Measurements from ENCODE around the gene PLXNA4.
"Not testable (repeated sequence)": the region's sequence is repeated elsewhere in the genome, so short reads cannot be mapped to it uniquely, and the experiment has no call there.

The PLXNA4 gene

DNA sequence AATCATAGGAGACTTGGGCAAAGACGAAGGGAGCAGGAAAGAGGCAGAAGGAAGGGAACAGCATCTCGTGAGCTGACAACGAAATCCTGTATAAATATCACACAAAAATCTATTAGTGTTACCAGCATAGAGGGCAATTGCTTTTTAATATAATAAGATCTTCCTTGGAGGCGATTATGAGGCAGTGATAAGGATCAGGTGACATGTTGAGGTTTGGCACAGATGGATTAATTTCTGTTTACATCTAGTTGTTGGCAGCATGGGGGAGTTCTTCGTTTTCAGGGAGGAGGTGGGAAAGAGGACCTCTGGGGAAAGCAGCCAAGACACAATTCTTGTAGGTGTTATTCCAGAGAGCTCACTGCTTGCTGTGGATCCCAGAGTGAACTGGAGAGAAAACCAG, 163.8 kb downstream of the PLXNA4 start:
- no peak for DNase-seq

DNA sequence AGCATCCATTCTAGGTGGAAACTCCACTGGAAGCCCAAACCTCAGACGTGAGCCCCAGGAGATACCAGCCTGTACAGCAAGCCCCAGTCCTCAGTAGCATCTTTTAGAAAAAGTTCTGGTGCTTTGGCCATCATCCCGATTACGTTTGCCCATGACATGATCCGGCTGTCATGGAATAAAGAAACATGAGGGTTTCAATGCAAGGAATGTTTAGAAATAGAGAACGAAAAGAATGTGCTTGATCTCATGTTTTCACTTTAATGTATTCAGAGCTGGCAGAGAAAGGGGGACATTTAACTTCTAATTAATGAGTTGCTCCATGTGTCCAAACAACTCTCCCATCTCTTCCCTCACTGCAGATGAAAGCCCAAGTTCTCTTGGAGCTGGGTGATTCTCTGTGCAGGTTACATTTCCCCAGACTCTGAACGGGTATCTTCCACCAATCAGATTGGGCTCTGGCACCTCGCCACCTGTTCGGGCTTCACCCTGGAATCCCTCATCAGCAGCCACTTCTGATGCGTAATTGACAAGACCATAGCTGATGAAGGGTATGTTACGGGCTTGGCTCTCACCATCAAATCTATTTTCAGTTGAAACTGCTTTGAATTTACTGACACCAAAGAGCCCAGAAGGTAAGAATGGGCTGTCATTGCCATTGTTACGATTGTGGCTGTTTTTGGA, 165.3 kb downstream of the PLXNA4 start:
- DNase-seq: no peak

DNA sequence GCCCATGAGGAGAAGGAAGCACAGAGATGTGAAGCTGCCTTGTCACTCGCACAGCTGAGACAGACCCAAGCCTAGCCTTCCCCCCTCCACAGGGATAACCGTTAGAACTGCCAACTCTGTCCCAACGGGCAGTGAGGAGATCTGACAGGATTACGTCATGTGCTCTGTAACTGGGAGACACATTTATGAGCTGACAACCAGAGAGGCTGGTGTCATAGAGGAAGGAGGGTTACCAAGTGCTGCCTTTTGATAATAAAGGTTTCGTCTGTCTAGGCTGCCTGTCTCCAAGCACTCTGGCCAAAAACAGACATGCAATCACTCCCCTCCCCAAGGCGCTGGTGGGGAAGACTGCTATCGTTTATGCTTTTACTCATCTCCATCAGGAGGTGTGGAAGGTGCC, 165.9 kb downstream of the PLXNA4 start:
- DNase-seq: no peak

DNA sequence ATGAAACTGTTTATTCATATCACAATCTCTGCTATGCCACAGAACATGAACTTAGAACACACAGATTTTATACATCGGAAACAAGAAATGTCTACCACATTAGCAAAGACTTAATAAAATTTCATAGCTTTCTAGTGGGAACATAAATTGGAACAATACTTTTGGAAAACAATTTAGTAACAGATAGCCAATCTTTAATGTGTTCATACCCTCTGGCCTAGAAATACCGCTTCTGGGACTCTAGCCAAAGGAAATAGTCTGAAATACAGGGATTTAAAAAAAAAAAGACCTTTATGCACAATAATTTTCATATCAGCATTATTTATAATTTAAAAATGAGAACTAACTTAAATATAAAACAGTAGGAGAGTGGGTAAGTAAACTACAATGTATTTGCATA, 168.5 kb downstream of the PLXNA4 start:
- DNase-seq: no peak

DNA sequence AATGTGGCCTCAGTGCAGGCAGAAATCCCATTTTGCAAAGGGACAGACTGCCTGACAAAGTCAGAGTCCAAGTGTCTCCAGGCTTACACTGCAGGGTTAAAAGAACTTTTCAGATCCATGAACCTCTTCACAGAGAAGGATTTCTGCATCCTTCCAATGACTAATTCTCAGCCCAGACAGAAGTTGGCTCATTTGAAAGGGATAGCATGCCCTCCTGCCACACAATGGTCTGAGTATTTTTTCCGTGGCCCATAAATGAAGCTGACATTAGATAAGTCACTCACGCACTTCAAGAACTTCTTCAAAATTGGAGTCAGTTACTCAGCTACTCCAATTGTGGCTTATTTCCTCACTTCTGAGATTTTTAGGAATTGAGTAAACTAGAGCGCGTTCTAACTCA, 170.2 kb downstream of the PLXNA4 start:
- no peak for DNase-seq

DNA sequence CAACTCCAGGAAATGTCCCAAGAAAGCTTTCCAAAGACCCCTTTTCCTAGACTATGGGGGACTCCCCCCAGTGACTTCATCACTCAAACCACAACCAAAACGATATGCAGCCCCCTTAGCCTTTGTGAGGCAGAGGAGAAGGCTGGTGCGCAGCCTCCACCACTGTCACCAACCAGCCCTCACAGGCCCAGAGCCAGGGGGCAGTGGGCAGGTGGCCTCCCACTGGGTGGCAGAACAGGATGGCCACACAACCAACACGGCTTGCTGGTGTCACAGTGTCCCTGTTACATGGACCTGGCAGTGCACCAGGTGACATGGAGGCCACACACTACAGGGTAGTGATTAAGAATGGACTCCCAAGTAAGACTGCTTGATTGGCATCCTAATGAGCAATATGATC, 172.0 kb downstream of the PLXNA4 start:
- no peak for DNase-seq

DNA sequence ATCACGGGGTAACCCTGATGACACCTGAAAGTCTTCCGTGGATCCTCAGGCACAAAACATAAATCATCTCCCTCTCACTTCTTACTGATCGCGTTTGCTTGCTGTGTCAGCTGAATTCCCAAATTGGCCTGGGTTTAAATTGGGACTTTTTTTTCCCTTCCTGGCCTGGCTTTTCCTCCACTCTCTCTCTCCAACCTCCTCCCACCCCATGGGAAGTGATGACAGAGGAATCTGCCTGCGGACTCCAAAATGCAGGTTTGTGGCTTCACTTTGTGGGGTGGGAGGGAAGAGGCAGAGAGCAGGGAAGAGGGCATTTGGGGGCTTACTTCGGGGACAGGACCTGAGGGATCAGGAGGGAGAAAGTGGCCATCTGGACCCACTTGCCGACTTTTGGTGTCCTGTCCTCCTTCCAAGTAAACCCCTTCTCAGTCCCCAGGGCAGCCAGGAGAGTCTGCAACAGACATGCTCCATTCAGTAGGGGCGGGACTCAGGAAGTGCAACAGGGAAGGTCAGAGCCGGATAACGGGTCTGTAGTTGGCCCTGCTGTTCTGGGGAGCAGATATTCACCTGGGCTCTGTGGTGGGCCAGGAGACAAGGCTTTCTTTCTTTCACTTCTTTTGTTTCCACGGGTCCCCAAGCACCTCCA, 172.7 kb downstream of the PLXNA4 start:
- DNase-seq: no peak

DNA sequence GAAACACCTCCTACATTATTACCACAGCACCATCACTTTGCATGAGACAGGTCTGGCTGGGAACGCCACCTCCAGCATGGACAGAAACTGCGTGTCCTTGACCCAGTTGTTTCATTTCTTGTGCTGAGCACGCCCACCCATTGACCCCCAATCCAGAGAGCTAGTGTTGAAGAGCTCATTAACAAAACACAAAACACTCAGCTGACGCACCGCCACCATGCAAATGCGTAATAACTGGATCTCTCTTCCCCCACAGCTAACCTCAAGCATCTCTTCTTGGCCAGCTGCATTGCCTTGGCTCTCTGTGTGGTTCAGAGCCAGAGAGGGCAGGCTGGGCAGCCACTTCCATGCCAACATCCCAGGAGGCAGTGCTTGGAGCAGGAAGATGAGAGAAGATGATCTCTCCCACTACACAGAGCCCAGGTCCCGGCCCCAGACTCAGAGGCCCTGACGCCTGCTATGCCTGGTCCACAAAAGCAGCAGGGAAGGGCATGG, 173.5 kb downstream of the PLXNA4 start:
- no peak for DNase-seq

DNA sequence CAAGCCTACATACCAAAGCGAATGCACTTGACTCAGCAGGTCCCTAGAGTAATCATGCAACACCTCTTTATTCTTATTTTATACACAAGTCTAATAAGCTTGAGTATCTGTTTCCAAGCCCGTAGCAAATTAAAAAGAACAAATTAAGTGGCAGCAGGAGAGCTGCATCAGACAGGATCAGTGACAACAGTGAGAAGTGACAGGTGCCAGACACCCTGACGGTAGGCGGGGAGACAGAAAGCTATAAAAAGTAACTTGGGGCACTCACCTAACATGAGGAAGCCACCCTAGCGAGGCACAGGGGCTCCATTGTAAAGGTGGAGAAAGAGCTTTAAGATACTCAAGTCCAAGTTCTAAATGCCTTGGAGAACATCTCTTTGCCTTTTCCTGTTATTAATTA, 174.2 kb downstream of the PLXNA4 start:
- no peak for DNase-seq

DNA sequence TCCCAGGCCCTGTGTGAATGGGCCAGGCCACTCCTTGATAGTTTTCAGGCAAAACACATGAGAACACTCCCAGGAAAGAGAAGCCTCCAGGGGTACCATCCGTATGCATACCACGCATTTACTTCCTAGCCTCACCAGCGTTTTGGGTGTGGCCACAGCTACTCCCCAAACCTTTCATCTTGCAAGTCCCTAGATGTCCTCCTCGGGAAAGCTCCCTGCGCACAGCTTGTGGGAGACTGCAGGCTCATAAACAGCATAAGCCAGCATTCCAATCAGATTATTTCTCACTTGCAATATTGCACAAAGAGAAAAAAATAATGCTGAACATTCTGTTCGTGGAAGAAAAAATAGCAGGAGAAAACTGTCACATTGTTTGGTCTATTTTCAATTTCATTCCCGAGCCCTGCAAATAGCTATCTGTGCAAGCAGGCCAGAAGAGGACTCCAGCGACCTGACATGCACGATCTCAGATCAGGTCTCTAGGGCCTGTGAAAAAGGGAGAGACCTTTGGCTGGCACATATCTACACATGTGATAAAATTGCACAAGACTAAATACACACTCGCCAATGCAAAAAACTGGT, 175.6 kb downstream of the PLXNA4 start:
- no peak for DNase-seq

DNA sequence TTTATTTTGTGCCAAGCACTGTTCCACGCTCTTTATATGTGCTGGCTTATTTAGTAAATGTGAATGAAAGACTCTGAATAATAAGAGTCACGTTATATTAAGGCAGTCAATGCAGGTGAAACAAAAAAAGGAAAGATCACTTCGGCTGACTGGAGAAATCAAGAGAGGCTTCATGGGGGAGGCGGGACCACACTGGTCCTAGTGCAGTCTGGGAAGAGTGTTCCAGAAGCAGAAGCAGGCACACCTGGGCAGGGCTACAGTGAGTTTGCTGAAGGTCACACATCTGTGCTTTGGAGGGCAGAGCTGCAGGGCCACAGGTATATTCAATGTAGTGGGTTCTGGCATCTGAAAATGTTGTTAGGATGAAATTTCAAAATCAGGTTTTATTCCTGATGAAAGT, 176.9 kb downstream of the PLXNA4 start:
- no peak for DNase-seq

DNA sequence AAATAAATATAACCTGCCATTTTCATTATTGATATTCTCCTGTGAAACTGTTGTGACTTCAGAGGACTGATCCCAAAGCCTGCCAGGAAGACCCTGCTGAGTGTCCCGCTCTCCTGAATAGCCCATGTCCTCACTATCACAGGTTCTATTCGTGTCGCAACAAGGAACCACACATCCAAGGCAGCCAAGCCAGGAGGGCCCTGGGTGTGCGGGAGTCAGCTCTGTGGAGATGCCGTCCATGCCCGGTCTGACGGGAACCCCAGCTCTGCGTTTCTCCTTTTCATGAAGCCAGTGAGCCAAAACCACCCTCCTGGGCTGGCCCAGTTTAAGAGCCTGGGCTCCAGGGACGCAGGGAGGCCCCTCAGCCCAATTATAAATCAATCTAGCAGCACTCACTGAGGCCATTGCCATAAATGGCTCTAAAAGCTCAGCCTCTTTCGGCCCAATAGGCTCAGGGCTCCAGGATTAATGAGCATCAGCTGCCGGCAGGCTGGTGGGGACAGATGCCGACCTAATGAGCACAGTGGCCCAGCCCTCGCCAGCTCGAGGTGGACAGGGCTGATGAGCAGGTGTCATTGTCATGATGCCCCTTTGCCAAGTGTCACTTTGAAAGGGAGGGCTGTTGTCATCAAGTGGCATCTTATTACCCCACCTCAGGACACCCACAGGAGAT, 177.9 kb downstream of the PLXNA4 start:
- no peak for DNase-seq

DNA sequence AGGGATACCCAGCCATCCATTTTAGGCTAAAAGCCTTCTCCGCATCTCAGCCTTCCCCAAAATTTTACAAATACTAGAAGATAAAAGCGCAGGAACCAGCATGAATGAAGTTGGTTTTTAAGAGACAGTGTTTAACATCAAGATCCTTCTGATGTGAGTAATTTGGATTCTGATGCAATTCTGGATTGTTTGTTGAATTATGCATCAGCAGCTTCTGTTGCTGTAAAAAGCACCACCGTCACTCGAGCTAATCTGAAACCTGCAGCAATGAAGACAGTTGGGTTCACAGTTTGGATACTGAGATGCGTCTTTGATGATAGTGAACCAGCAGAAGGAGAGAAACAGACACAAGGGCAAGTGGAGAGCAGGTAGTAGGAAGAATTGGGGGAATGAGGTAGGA, 179.2 kb downstream of the PLXNA4 start:
- peak; percentile 7 for DNase-seq

DNA sequence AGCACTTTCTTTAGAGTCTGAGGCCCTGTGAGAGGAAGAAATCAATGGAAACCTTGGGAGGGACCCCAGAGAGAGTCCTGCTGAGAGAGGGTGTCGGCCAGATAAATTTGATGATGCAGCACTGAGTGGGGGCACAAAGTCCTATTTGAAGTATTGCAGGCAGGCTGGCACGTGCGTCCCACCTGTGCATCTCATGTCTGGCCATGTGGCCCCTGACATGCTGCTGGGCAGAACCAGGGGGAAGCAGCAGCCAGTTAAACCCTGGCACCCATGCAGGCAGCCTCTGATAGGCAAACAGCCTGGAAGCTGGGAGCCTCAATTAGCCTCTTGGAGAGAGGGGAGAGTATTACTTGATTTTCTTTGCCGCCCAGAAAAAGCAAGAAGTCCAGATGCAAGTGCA, 180.9 kb downstream of the PLXNA4 start:
- DNase-seq: no peak

DNA sequence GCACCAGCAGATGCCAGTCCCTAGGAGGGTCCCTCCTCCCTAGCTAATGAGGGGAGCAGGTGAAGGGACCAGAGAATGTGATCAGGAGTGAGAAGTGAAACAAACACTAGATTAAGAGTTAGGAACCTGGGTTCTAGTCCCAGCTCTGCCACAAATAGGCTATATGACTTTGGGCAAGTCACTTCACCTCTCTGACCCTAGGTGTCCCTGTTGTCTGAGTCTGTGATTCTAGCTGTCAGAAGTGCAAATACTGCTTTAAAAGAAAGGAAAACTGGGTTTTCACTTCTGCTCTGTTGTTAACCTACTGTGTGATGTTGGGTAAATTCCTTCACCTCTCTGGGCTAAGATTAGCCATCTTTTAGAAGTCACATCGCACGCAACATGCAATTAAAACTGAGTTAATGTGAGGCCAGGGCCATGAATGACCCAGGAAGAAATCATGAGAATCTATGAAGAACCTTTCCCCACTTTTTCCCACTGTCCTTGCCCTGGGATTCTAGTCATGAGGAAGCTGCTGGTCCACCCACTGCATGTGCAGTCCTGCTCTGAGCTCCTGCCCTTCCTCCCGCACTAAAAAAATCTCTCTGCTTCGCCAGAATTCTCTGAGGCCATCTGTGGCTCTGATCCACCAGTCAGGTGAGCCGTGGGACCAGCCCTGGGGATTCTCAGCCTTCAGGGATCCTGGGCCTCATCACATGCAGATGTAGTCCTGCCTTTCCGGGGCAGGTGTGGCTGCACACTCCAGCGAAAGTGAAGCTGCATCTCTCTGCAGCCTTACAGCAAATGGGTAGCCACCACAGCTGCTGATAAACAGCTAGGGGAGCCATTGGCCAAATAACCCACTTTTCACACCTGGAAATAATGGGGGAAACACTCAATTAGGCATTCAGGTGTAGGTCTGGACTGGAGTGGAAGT, 181.7 kb downstream of the PLXNA4 start:
- peak; percentile 19 for DNase-seq

DNA sequence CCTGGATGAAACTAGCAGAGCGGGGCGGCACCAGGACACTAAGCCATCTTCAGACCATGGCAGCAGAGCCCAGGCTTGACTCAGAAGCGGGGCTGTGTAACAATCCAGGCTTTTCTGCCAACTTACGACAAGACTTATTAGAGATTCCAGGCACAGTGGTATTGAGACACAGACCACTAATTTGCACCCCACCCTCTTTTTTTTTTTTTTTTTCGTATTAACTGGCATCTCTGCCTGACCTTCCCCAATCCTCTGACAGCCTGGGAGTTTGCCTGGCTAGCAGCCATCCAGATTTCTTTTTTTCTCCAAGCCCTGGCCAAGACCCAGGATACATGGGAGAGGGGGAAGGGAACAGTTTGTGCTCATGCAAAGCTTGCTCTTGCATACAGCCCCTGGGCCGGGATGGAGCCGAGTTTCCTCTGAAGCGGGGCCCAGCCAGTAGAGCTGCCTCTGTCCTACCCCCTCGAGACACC, 182.4 kb downstream of the PLXNA4 start:
- DNase-seq: no peak

DNA sequence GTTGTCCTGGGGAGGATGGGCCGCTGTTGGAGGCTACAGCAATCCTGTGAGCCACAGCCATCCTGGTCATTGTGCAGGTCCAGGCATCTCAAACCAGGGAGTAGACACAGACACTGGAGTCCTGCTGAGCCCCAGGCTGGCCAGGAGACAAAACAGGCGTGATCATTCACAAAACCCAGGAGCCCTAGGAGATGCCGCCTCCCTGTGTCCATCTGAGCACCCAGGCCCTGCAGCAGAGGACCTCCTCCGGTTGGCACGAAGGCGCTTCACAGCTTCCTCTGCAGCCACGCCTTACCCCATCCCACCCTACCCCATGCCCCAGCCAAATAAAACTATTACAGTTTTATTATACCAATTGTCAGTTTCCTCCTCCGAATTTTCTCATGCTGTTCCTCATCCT, 183.6 kb downstream of the PLXNA4 start:
- DNase-seq: no peak

DNA sequence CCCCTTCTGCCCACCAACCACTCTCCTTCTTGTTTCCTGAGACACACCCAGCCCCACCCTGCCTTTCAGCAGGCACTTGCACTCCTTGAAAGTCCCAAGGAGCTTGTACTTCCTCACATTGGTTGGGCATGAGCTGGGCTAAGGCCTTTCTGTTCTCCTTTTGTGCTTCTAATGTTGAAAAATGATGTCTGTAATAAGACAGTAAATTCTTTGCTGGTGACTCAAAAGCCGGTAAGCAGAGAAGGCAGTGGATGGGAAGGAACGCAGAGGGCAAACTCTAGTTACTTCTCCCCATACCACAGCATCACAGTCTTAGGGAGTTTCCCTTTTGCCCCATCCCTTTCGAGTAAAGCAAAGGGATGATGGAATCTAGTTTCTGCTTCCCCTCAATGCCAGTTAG, 185.6 kb downstream of the PLXNA4 start:
- peak; percentile 83 for DNase-seq

DNA sequence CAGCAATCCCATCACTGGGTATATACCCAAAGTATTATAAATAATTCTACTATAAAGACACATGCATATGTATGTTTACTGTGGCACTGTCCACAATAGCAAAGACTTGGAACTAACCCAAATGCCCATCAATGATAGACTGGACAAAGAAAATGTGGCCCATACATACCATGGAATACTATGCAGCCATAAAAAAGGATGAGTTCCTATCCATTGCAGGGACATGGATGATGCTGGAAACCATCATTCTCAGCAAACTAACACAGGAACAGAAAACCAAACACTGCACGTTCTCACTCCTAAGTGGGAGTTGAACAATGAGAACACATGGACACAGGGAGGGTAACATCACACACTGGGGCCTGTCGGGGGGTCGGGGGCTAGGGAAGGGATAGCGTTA, 186.2 kb downstream of the PLXNA4 start:
- not testable (repeated sequence) for DNase-seq

DNA sequence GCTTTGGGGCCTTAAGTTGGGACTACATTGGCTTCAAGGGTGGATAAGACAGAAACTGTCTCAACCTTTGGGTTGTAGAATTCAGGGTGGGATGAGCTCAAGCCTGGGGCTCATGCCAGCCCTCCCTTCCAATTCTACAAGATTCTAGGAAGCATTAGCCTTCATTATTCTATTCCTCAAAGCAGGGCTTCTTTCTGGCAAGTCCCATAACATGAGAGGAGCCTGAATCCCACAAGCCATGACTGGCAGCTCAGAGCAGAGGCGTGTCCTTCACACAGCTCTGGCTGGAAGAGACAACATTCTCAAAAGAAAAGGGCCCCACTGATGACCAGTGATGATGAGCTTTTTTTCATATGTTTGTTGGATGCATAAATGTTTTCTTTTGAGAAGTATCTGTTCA, 187.6 kb downstream of the PLXNA4 start:
- no peak for DNase-seq

DNA sequence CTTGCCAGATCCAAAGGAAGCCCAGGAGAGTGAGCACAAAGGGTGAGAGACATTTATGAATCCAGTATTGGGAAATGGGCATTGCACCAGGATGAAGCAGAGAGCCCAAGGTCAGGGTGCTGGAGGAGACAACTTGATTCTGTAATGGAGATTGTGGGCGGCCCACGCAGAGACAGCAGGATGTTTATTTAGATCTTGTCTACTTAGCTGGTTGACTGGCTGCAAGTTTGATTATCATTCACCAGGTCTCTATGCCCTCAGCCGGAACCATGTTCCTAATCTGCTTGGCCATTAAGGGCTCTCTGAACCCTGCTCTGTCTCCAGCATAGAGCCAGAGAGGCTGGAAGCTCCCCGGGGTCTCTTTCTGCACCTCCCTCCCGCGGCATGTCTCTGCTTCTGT, 188.7 kb downstream of the PLXNA4 start:
- no peak for DNase-seq

DNA sequence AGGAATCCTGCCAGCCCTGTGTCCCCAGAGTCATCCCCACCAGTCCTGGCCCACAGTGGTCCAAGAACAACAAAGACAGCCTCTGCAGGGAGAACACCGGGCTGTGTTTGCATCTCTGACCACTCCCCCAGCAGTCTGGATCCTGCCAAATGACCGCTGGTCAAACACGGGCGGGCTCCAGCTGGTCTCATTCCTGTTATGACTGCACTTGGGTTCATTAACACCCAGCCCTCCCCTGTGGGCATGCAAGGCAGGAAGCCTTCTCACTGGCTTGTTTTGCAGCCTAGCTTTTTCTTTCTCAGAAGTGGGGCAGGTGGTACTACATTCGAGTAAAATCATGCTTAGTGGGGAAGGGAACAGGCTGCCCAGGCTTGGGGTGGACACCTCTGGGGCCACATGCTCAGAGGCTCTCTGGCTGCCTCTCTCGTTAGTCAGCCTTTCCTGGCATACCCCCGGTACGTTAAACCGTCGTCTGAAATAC, 190.0 kb downstream of the PLXNA4 start:
- DNase-seq: no peak

DNA sequence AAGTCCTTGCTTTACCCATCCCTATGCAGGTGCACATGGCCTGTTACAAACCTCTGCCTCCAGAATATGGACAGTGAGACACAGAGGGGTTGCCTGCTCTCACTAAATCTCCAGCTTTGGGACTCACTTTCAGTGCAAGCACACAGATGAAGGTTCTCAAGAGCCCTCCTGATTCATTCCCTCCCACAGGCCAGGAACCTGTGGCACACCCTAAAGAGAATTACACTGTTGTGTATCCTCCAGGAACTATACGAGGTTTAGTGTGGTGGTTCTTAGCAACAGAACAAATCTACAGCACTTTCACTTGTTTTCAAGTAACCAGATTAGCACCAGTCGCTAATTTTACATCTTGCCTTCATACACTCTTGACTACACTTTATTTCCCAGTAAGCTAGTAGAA, 192.3 kb downstream of the PLXNA4 start:
- DNase-seq: no peak
